NCI-H524 (cell line): ENCODE results near the gene UEVLD.

Source experiments
- DNase-seq, 2 experiments: peaks; one replicate each; lab custom pipeline; 2025; lab: John Stamatoyannopoulos, UW

UEVLD gene

DNA sequence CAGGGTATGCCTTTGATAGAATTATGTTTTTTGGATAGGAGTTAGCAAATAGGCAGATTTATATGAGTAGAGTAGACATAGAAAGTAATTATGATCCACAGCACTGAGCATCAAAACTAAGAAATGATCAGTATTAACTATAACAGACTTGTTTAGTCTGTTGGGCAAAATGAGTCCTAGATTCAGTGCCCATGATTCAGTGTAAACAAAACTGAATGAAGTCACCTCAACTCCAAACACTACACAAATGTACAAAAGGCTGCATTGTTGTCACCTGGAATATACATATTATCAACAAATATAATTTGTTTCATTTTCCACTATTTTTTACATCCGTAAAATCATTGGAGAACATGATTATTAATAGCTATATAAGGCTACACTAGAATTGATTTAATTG, 6.7 kb downstream of the UEVLD start:
- DNase-seq: no peak

DNA sequence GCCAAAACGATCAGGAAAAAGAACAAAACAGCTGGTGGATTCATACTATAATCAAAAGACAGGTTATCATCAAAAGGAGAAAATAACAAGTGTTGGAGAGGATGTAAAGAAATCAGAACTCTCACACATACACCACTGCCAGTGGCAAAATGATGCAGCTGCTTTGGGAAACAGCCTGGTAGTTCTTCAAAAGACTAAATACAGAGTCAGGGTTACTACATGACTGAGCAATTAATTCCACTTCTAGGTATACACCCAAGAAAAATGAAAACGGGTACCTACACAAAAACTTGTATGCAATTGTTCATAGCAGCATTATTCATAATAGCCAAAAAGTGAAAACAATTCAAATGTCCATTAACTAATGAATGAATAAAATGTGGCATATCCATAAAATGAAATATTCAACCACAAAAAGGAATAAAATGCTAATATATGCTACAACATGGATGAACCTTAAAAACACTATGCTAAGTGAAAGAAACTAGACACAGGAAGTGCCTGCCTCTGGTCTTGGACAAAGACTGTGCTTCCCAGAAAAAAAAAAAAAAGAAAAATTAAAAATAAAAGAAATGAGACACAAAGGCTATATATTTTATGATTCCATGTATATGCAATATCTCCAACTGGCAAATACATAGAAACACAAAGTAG, 8.3 kb downstream of the UEVLD start:
- no peak for DNase-seq

DNA sequence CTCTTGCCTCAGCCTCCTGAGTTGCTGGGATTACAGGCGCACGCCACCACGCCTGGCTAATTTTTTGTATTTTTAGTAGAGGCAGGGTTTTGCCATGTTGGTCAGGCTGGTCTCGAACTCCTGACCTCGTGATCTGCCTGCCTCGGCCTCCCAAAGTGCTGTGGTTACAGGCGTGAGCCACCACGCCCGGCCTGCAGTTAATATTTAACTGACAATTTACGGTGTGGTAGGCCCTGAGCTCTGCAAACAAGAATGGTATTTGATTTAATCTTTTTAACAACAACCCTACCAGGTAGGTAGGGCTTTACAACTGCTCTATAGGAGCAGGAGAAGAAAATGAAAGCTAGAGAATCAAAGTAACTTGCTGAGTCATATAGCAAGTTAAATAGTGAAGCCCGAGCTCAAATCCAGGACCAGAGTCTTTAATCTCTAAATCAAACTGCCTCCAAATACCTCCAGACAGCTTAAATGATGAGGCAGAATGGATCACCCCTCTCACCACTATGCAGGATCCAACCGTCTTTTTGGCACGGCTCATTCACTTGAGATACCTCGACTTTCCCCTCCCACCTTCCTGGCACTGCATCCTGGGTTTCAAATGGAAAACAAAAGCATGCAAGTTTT, 9.4 kb downstream of the UEVLD start:
- DNase-seq: no peak

DNA sequence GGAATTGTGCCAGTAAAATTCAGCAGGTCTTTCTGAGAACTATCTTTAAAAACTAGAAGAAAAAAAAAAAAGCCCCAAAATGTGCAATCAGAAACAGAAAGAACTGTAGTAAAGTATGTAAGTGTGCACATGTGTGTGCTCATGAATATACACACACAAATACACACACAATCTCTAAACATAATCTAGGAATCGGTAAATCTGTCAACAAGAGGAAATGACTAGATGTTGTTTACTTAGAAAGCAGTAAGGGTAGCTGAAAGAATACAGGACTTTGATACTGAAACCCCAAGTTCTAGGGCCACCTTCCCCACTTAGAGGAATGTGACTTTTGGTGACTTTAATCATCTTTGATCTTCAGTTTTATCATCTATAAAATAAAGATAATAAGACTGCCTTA, 13.2 kb downstream of the UEVLD start:
- no peak for DNase-seq

DNA sequence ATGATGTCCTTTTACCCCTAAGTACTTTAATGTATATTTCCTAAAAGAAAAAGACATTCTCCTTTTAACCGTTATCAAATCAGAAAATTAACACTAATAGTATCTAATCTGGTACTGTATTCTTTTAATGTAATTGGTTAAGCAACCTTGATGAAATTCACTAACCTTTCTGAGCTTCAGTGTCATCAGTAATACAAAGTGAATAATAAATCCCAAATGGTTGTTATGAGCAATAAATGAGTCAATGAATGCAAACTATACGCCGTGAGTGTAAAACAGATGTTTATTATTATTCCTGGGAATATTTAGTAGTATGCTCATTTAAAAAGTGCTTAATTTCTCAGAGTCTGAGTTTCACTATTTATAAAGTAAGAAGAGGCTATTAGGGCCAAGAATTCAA, 21.5 kb downstream of the UEVLD start:
- DNase-seq: no peak

DNA sequence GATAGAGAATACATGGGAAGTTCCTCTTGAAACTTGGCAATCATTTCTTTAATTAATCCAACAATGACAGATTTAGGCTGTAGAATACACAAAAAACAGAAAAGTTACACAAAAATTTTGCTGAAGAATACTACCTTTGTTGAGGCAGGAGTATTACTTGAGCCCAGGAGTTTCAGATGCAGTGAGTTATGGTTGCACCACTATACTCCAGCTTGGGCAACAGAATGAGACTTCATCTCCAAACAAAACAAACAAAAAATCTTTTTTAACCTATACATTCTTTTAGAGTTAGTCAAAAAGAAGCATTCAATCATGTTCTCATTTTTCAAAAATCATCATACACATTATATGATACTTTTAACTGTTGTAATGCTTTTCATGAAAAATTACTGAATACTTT, 22.1 kb downstream of the UEVLD start:
- DNase-seq: no peak

DNA sequence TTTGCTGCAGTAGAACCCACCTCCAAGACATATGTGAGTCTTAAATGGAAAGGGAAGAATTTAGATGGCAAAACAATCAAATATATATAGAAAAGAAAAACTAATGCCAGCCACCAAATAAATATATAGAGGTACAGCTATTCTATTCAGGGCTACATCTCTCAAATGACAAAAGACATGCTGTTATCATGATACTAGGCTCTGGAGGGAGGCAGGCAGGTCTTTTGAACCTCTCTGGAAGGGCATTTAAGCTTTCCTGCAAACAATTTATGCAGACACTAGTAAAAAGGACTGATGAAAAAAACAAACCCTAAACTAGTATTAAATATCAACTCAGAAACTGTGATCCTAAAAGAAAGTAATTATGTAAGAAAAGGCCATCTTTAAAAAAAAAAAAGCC, 24.4 kb downstream of the UEVLD start:
- no peak for DNase-seq

DNA sequence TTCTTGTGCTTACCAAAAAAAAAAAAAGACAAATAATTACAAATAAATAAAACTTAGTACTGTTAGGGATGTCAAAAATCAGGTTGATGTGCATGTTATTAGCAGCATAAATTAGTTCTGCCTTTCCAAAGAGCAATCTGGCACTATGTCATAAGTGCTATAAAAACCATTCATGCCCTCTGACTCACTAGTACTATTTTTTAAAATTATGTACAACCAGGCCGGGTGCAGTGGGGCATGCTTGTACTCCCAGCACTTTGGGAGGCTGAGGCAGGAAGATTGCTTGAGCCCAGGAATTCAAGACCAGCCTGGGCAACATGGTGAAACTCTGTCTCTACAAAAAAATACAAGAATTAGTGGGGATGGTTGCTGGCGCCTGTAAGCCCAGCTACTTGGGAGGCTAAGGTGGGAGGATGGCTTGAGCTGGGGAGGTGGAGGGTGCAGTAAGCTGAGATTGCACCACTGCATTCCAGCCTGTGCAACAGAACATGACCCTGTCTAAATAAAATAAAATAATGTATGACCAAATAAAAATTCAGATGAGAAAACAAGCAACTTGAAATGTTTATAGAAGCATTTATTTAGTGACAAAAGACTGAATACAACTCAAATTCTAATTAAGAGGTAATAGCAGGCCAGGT, 25.3 kb downstream of the UEVLD start:
- DNase-seq: no peak

DNA sequence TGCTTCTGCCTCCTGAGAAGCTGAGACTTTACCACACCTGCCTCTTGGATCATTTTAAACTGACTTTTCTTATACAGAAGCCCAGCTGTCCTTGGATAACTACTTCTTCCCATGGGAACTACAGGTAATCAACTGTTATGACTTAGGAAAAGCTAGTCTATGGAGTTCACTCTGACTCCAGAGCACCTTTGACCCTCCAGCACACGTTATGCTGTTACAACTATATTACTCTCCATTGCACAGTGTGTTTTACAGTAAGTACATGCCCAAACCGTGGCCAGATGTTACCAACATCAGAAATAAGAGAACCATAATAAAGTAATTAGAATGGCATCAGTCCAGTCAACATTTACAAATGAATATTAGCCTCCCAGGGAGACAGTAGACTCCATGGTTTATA, 40.5 kb downstream of the UEVLD start:
- no peak for DNase-seq

DNA sequence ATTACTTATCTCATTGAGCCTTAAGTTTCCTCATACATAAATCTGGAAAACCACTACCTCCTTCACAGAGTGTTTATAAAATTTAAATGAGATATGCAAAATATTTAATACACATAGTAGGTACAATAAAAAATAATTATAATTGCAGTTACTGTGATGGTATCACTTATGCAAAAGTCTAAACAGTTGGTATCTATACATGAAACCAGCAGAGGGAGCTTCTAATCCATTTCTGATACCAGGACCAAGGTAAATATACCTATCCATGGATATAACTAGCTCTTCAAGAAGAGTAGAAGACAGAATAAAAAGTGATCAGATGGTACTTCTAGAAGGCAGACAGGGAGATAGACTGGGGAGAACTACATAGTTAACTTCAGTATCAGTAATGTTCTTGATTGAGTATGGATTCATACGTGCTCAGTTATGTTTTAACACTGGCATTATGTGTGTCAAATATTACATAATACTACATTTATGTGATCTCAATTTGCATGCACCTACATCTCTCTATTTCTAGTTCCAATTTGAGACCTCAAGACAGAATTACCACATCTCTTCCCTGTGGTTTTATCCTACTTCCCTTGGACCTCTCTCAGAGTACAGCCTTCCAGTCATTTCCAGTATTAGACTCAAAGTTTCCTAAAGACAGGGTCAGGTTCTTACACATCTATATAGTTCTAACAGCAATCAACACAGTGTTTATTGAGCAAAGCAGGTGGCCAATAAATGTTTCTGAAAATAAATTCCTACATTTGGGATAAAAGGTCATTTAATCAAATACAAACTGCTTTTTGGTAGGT, 48.1 kb downstream of the UEVLD start:
- DNase-seq: peak in 1 of 2 experiments; percentile 46

DNA sequence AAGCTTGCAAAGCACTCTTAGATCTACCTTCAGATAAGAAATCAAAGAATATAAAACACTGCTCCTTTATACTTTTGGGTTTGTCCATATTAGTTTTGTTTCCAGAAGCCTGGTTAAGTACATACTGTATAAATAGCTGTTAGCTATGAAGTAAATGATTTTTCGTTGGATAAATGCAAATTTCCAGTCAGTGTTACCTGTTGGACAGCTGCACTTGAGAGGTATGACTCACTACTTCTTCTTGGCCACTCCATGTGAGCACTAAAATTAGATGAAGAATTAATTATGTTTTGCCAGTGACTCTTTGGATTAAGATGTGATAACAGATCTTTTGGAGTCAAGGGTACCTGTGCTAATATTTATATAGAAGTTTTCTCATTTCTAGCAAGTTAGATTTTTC, 52.3 kb downstream of the UEVLD start:
- no peak for DNase-seq

DNA sequence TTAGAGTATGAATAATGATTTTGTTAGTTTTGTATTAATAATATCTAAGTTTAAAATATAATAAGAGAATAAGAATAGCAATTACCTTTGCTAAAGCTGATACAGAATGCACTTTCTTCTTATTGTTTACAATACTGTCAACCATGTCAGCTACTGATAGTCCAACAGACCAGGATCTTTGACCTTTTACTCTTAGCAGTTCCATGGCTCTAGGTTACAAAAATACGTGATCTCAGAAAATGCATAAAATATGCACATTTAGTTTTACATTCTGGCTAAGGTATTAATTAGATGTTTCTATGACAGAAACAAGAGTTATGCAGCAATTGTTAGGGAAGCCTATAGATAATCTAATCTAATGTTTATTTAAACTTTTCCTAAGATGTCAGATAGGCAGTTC, 54.3 kb downstream of the UEVLD start:
- DNase-seq: no peak

DNA sequence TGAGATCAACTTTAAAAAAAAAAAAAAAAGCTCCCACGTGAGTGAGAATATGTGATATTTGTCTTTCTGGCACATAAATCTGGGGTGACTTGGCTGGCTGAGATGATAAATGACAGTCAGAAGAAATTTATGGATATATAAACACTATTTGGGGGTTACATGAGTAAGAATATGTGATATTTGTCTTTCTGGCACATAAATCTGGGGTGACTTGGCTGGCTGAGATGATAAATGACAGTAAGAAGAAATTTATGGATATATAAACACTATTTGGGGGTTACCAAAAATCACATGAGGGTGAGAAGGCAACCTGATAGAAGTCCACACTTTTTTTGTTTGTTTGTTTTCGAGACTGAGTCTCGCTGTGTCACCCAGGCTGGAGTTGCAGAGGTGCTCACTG, 55.2 kb downstream of the UEVLD start:
- DNase-seq: no peak

DNA sequence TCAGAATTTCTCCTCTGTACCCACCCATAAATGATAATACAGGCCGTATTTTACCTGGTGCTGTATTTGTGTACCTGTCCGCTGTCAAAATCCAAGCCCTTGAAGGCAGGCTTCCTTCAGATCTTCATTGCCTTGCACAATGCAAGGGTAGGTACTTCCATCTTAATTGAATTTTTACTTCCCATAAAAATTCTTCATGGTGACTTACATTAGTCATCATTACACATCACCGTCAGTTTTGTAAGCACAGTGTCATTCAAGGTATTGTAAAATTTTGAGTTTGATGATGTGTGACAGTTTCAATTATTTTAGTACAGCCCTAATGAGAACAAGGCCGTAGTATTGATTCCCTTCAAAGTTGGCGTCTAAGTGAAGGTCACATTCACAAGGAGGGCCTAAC, 61.0 kb downstream of the UEVLD start:
- peak in 1 of 2 experiments; percentile 9 for DNase-seq

DNA sequence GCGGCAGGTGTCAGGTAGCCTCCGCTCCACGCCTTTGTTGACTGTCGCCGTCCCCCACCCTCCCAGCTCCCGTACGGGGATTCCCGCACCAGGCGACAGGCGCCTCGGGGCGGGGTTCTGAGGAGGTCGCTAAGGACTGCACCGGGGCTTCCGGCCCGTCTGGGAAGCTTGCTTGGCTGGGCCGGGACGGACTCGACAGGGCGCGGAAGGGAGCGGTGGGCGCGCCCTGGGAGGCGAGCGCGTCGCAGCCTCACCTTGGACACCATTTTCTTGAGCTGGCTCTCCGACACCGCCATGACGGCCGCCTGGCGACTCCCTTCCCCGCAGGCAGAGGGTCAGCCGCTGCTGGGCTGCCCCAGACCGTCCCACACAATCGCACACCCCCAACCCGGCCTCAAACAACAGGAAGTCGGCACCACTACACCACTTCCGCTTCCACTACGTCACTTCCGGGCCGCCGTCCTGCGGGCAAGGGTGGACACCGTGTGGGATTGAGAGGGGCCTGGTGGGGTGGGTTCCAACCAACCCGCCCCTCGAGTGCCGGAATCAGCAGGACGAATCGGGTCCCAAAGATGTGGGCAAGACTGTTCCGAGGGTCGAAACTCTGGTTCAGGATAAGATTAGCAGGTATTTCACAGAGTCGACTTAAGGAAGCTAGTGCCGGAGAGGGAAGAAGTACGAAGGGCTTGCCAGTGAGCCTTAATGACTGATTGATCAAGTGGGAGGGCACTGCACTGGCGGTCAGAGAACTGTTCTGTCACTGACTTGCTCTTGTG, 61.8 kb downstream of the UEVLD start, which contains the start of gene TSG101:
Gene TSG101, minus strand, starts transcription at position 422 of the 776 bp plus-strand sequence. Its CDS starts 126 bp downstream, at position 296.
- peak; percentile 86 to 92 for DNase-seq

DNA sequence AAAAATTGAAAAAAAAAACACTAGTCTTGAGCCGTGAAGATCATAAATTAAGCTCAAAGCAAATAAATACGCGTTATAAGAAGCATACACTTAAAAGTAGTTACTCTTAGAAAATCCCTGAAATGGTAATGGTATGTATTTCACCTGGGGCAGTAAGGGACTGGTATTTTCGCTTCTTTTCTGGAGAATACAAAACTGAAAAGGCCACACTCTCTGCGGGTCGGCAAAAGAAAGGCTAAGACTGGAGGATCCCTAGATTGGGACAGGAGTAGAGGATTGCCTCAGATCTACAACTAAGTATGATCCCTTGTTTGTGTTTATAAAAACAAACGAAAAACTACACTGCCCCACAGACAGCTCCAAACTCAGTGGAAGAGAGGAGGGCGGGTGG, 62.4 kb downstream of the UEVLD start:
- no peak for DNase-seq

DNA sequence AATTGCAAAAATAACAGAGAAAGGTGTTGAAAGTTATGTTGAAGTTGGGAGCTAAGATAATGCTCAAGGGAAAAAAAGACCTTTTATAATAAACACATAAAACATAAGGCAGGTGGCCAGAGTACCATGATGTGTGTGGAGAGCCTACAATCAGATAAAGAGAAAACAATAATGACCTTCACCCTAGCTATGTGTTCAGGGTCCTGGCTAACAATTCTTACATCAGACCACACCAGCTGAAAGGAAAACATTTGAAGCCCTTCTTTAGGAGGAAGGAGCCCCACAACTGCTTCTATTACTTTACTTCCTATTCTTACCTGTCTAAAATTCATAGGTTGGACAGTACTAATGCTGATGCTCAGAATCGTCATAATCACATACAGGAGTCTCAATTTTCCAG, 64.3 kb downstream of the UEVLD start:
- DNase-seq: no peak

DNA sequence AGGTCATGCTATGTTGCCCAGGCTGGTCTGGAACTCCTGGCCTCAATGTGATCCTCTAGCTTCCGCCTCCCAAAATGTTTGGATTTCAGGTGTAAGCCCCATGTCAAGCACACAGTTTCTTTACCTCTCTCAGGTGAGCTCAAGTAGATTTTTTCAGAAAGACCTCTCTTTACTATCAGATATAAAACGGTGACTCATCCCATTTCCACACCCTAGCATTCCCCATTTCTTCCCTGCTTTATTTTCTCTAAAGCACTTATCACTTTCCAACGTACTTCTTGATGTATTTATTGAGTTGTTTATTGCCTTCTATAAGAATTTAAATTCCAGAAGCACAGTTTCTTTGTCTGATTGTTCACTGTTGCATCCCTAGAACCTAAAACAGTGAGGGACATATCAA, 65.5 kb downstream of the UEVLD start:
- DNase-seq: no peak

DNA sequence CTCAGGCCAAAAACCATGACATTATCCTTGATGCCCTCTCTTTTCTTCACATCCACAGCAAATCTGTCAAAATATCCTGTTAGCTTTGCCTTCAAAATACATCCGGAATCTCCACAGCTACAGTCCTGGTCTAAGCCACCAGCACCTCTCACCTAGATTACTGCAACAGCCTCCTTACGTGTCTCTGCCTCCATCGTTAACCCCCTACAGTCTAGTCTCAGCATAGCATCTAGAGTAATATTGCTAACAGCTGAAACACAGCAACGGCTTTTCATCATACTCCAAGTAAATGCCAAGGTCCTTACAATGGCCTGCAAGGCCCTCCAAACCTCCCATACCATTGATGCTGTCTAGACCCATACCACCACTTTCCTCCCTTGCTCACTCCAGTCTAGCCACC, 66.1 kb downstream of the UEVLD start:
- peak in 1 of 2 experiments; percentile 4 for DNase-seq

DNA sequence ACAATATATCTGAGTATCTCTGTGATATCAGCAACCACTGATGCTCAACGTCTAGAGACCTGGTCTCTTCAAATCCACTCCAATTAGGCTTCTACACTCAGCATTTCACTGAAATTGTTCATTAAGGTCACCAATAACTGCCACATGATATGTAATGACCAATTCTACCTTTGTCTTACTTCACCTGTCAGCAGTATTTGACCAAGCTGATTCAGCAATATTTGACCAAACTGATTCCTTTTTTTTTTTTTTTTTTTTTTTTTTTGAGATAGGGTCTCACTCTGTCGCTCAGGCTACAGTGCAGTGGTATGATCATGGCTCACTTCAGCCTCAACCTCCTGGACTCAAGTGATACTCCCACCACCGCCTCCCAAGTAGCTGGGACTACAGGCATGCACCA, 67.4 kb downstream of the UEVLD start:
- DNase-seq: no peak

DNA sequence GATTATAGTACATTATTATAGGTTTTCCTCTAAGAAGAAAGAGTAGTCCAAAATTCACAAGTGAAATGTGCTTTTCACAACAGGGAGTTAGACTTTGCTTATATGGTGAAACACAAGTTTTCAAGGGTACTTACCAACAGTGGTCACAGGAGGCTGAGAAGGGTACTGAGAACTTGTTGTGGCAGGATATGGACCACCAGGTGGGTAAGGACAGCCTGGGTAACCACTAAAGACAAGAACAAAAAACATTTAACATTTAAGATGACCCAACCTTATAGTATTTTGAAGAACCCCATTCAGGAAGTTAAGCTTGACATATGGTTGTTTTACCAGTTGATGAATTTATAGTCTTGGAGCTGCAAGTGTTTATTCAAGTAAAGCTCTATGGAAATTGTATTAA, 86.2 kb downstream of the UEVLD start:
- DNase-seq: no peak

DNA sequence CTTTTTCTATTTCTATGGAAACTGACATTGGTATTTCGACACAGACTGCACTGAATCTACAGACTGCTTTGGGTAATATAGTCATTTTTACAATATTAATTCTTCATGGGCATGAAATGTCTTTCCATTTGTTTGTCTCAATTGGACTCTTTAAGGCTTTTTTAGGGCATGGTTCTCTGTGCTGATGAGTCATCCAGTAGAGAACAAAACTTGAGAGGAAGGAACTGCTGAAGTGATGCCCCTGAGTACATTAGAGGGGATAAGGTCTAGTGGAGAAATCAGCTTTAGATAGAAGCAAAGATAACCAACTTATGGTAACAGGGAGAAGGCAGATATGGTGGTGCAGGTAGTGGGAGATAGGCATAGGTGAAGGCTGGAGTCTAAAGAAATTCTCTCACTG, 86.9 kb downstream of the UEVLD start:
- DNase-seq: no peak
